HG03354 (cell line): ENCODE measurements around the gene AKR1E2.

ENCODE experiments used
- ATAC-seq: cut with Tn5 transposase; IDR thresholded peaks from one replicate; pipeline ENCODE4 v1.9.1; 2021; ENCODE audit warnings: mild to moderate bottlenecking; ENCODE audit not compliant: unreplicated experiment, poor library complexity, severe bottlenecking

Gene AKR1E2

DNA sequence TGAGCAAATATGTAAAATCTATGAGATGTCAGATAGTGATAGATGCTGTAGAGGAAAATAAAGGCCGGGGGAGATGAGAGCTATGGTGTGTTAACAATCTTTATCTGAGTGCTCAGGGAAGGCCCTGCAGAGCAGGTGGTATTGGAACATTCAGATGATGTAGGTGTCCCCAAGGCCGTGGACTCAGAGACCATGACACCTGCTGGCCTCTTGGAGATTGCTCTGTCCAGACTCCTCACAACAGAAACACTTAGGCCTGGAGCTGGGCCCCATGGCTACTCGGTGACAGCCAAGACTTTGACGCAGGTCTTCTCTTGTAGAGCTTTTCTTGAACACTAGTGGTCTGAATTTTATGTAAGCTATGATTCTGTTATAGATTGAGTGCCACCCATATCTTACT is 13.3 kb downstream of the AKR1E2 start:
- no peak for ATAC-seq

GRCh38 chr10:4840151-4840550 is 14.1 kb downstream of the AKR1E2 start:
- ATAC-seq: no peak

- no peak for ATAC-seq
Measured at GRCh38 chr10:4843525-4844180, 17.6 kb downstream of the AKR1E2 start.

DNA sequence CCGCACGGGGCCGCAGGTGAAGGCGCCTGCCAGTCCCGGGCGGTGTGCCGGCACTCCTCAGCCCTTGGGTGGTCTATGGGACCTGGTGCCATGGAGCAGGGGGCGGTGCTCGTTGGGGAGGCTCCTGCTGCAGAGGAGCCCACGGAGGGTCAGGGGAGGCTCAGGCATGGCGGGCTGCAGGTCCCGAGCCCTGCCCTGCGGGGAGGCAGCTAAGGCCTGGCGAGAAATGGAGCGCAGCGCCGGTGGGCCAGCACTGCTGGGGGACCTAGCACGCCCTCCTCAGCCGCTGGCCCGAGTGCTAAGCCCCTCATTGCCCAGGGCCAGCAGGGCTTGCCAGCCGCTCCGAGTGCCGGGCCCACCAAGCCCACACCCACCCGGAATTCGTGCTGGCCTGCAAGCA is 18.9 kb downstream of the AKR1E2 start:
- ATAC-seq: no peak

GRCh38 chr10:4845766-4846165 is 19.8 kb downstream of the AKR1E2 start:
- no peak for ATAC-seq

DNA sequence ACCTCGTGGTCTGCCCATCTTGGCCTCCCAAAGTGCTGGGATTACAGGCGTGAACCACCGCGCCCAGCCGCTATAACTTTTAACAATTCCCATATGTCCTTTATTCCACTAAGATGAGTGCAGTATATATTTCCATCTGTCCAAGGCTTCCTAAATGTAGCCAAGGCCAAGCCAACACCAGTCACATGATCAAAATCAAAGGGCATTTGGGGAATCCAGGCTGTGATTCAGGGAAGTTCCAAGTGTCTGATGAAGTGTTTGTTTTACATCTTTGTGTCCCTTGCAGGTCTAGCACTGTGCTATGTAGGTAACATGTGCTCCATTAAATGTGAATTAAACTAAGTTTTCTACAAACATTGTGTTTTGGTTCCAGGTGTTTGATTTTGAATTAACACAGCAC is 20.8 kb downstream of the AKR1E2 start:
- no peak for ATAC-seq

DNA sequence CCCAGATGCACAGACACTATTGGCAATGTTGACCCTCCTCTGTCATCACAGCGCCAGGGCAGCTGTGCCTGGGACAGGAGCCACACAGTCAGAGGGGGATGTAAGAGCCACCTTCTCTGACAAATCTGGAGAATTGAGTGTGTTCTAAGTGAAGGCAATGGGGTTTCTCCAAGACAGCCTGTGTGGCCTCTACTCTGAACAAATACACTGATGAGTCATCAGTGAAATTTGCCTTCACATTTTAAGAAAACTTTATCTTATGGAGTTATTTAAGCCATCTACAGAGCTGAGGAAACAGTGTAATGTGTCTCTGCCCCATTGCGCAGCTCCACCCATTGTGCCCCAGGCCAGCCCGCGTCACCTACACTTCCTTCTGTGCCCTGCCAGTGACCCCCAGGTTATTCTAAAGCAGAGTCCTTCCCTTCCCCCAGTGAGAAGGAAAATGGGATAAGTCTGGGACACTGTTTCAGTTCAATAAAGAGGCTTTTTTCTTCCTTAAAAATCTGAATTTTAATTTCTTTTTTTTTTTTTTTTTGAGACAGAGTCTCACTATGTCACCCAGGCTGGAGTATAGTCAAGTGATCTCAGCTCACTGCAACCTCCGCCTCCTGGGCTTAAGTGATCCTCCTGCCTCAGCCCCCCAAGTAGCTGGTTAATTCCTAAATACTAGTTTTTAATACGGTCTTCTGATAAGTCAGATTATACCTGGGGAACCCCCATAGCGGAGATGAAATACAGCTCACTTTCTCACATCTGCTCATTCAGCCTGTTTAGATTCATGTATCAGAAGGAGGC is 21.8 kb downstream of the AKR1E2 start:
- ATAC-seq: no peak

- no peak for ATAC-seq
Measured at GRCh38 chr10:4848356-4849041, 22.5 kb downstream of the AKR1E2 start.

DNA sequence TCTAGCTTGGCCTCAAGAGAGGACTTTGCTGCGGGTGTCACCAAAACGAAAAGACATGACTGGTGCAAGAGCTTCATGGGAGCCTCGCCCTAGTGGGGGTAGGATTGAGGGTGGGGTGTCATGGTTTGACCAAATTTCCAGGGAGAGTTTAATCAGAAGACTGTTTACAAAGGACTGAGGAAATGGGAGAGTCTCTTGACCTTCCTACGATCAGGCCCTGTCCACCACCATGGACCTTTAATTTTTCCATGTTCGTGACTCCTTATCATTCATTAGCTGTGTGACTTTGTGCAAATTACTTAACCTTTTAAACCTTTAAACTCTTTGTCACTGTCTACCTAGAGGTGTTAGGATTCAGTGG is 23.0 kb downstream of the AKR1E2 start:
- ATAC-seq: no peak

DNA sequence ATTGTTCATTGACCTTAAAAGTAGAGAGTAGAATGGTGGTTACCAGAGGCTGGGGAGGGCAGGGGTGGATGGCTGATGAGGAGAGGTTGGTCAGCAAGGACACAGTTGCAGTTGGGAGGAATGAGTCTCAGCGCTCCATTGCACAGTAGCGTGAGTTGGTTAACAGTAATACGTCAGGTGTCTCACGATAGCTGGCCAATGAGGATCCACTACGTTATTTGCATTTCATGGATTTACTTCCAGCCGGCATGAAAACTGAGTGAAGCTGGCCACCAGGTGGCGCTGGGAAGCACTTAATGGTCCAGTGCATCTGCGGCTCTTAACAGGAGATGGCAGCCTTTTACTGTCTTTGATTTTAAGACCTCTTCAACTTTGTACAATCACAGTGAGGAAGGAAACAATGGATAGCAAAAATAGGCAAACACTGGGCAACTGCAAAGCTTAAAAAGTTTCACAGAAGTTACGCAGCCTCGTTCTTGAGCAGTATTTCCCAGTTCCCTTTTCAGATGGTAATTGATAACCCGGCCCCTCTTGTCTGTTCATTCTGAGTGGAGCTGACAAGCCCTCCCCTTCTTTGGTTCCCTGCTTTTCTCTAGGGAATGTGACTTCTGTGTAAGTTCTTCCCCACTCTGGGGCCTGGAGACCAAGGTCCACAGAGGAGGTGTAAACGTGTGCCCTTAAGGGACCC is 23.7 kb downstream of the AKR1E2 start:
- peak; percentile 96 for ATAC-seq

DNA sequence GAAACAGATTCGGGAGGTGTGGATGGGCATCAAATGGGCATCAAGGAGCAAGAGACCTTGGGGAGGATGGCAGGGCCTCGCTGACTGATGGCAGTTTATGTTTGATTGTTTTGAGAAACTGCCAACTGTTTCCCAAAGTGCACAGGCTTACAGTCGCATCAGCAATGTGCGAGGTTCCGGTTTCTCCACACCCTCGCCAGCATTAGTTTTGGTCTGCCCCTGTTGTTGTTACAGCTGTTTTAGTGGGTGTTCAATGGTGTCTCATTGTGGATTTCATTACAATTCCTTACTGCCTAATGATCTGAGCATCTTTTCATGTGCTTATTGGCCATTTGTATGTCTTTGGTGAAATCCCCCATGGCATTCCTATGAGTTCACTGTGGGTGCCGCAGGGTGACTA is 24.4 kb downstream of the AKR1E2 start:
- no peak for ATAC-seq

DNA sequence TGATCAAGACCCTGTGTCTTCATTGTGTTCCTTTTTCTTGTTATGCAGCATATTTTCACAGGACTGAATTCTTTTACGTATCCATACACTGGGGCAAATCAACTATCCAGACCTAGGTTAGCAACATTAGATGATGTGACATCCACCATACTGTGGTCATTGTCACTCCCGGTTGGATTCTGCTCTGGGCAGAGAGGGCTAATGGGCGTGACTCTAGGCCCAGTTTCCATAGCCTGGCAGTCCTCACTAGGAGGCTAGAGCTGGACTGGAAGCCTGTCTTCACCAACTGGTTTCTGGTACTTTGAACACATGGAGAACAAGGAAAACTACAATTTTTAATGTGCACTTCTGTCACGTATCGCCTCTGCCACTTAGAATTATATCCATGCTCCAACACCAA is 25.2 kb downstream of the AKR1E2 start:
- no peak for ATAC-seq

- no peak for ATAC-seq
Measured at GRCh38 chr10:4851846-4852245, 25.8 kb downstream of the AKR1E2 start.

GRCh38 chr10:4865945-4866661 is 40.1 kb downstream of the AKR1E2 start:
- ATAC-seq: no peak

DNA sequence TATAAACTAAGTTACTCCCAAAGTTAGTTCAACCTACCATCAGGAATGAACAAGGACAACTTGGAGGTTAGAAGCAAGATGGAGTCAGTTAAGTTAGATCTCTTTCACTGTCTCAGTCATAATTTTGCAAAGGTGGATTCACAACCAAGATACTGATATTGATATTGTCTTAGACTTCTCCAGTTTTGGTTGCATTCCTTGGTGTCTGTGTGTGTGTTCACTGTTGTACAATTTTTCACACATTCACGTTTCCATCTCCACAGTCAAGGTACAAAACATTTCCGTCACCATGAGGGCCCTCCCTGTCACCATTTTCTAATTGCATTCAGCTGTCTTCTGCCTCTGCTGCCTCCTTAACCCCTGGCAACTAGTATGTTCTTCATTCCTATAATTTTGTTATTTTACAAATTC is 41.1 kb downstream of the AKR1E2 start:
- ATAC-seq: no peak

DNA sequence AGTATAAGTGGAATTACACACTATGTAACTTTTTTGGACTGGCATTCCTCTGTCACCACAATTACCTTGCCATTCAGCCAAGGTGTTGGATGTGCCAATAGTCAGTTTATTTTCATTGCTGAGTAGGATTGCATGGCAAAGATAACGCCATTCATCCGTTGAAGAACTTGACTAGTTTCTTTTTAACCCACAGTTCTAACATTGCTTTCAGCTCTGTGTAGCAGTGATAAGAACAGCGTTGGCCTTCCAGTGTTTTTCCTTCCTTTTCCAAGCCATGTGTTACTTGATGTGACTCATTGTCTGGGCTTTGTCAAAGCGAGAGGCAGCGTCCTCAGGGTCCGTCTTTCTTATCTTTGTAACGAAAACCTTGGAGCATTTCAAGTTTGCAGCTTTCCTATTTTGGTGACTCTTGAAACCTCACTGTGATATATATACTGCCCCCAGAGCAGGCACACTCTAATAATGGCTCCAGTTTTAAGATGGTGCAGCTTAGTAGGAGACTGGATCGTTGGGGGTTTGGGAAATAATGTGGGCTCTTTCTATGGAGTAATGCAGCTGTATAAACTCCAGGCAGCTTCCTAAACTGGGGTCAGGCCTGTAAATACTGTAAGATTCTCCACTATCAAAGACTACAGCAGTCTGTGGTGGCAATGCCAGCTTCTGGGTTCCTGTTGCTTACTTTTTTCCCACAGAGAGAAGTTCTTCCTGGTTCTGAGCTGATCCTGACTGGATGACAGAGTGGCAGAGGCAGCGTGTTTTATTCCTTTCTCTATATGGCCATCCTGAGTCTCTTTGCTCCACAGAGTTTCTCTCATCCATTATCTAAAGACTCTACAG is 41.7 kb downstream of the AKR1E2 start:
- no peak for ATAC-seq

DNA sequence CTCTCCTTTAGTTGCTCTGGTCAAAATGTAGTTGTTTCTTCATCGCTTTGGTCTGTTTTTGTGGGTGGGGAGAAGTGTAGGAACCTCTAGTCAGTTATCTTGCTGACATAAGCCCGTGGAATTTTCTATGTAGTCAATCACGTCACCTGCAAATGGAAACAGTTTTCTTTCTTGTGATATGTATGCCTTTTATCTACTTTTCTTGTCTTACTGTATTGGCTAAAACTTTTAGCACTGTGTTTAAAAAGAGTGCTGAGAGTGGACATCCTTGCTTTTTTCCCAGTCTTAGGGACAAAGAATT is 42.3 kb downstream of the AKR1E2 start:
- ATAC-seq: no peak

DNA sequence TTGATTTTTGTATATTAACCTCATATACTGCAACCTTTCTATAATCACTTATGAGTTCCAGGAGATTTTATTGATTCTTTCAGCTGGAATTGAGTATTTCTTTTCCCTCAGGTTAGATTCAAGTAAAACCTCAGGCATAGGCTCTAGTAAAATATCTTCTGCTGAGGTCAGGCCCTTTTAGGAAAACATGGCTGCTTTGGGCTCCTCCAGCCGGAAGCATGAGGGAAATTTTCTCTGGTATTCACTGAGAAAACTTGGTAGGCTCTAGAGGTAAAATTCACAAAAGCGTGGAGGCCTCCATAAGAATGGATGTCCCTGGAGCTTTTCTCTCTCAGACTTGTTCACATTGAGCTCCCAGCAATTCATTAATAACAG is 56.7 kb downstream of the AKR1E2 start:
- ATAC-seq: no peak

- no peak for ATAC-seq
Measured at GRCh38 chr10:4883079-4883739, 57.2 kb downstream of the AKR1E2 start.
